ENCODE data around the gene RXFP4. TPM values are rescaled to one million over a fixed set of nuclear protein-coding genes. Genes with fewer than 3 reads are reported as not detected.

The RXFP4 gene
- total RNA-seq, 1 experiment from 2014 or later = not detected

GRCh38 chr1:155950829-155951228 is 9.4 kb downstream of the RXFP4 start:
- Histone ChIP-seq H4K20me1 (ENCODE audit: insufficient read depth) (peaks cover 48% of the 10 kb centered on the region), H3K4me2 (no peak overlapping the region), H3F3A (ENCODE audit: insufficient read depth, low read depth) (peaks cover 84% of the 10 kb centered on the region), H3K4me3 (no peak overlapping the region), H3K4me1 (replicated peaks; ENCODE audit: insufficient read depth) (0 out of 2 replicates have a peak, but pooled peaks cover 4% of the 10 kb centered on the region), H3K27me3 (ENCODE audit: insufficient read depth, low read depth) (no peaks in the 10 kb centered on the region), H3K9me2 (ENCODE audit: insufficient read depth) (no peaks in the 10 kb centered on the region), H3K9me3 (ENCODE audit: insufficient read depth, low read depth) (no peaks in the 10 kb centered on the region), H3K79me2 (ENCODE audit: low read depth) (0 out of 2 replicates have a peak, but pooled peaks cover 5% of the 10 kb centered on the region), H3K36me3 (ENCODE audit: low read depth) (peaks cover 62% of the 10 kb centered on the region), H2AFZ (no peak overlapping the region), H3K27ac (no peak overlapping the region)
- TF ChIP-seq EZH2 (IDR thresholded peaks at IDR 0.05; ENCODE audit: low read depth) (no peak), CTCF (conservative IDR thresholded peaks at IDR 0.05) (no peak)
- POLR2A ChIA-PET (ENCODE audit: unreplicated experiment) = no interaction called here
- no peak for DNase-seq
- intact Hi-C loops (cut with micrococcal nuclease; ENCODE audit: unreplicated experiment) = no loop called here
- no TSS peak for BruUV-seq (replicated peaks)
- CTCF ChIA-PET = no interaction called here

DNA sequence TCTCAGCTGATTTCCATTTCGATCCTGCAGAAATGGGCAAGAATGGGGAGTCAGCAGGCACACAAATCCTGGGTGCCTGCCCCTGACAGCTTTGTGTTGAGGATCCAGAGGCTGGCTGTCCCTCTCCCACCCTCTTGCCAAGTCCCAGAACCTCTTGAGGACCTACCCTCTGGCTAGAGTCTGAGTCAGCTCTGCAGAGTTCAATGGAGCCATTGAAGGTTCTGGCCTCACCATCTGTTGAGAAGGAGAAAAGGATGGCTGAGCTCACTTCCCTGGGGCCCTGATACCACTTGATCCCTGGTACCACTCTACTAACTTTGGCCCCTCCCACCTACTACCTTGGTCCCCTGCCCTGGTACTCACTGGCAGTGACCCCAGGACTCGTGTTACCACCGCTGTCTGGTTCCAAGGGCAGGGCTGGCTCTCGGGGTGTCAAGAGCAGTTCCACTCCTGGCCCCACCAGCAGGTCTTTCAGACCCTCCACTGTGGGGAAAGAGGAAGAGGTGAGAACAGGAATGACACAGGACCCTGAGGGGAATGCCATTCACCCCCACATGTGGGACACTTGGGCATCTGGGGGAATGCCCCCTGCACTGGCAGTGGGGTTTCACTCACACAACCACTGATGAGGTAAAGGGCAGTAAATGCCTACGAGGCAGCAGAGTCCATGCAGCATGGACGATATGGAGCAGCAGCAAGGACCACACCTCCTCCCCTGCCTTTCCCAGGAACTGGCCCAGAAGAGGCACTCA is 10.5 kb downstream of the RXFP4 start:
- TF ChIP-seq CTCF (conservative IDR thresholded peaks at IDR 0.05) = no peak
- no peak for TF ChIP-seq EZH2 (IDR thresholded peaks at IDR 0.05; ENCODE audit: low read depth)
- Histone ChIP-seq H2AFZ (no peak overlapping the region), H3K27ac (no peak overlapping the region), H3K79me2 (ENCODE audit: low read depth) (0 out of 2 replicates have a peak, but pooled peaks cover 5% of the 10 kb centered on the region), H3K4me1 (replicated peaks; ENCODE audit: insufficient read depth) (no peaks in the 10 kb centered on the region), H3F3A (ENCODE audit: insufficient read depth, low read depth) (peaks cover 84% of the 10 kb centered on the region), H3K4me3 (no peak overlapping the region), H4K20me1 (ENCODE audit: insufficient read depth) (peaks cover 46% of the 10 kb centered on the region), H3K27me3 (ENCODE audit: insufficient read depth, low read depth) (no peaks in the 10 kb centered on the region), H3K9me3 (ENCODE audit: insufficient read depth, low read depth) (no peaks in the 10 kb centered on the region), H3K4me2 (no peak overlapping the region), H3K9me2 (ENCODE audit: insufficient read depth) (no peaks in the 10 kb centered on the region), H3K36me3 (ENCODE audit: low read depth) (peaks cover 64% of the 10 kb centered on the region)
- intact Hi-C loops (cut with micrococcal nuclease; ENCODE audit: unreplicated experiment) = no loop called here
- no TSS peak for BruUV-seq (replicated peaks)
- POLR2A ChIA-PET (ENCODE audit: unreplicated experiment) = no interaction called here
- DNase-seq = no peak
- CTCF ChIA-PET = no interaction called here

DNA sequence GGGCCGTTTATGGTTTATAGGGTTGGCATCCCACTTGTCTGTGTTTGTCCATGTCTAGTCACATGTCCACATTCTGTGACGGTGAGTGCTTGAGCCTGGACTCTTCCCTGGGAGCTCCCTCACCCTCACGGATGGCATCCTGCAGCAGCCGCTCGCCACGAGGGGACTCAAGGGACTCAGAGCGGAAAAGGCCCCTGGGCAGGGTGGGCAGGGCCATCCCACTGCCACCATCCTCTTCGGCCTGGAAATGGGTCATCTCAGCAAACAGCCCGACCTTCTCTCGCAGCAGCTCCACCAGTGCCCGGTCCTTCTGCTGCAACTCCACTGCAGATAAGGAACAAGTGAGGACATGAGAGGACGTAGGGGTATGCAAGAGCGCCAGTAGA is 11.1 kb downstream of the RXFP4 start:
- Histone ChIP-seq H3K9me2 (ENCODE audit: insufficient read depth) (no peaks in the 10 kb centered on the region), H4K20me1 (ENCODE audit: insufficient read depth) (peaks cover 42% of the 10 kb centered on the region), H3K4me3 (no peak overlapping the region), H2AFZ (no peak overlapping the region), H3K4me1 (replicated peaks; ENCODE audit: insufficient read depth) (no peaks in the 10 kb centered on the region), H3K27me3 (ENCODE audit: insufficient read depth, low read depth) (no peaks in the 10 kb centered on the region), H3K79me2 (ENCODE audit: low read depth) (peaks cover 9% of the 10 kb centered on the region; the same call in 1 of the 2 replicates), H3K36me3 (ENCODE audit: low read depth) (peaks cover 65% of the 10 kb centered on the region), H3K9me3 (ENCODE audit: insufficient read depth, low read depth) (no peaks in the 10 kb centered on the region), H3K4me2 (no peak overlapping the region), H3F3A (ENCODE audit: insufficient read depth, low read depth) (peaks cover 83% of the 10 kb centered on the region), H3K27ac (no peak overlapping the region)
- no TSS peak for BruUV-seq (replicated peaks)
- CTCF ChIA-PET = no interaction called here
- intact Hi-C loops (cut with micrococcal nuclease; ENCODE audit: unreplicated experiment) = no loop called here
- no peak for TF ChIP-seq CTCF (conservative IDR thresholded peaks at IDR 0.05)
- TF ChIP-seq EZH2 (IDR thresholded peaks at IDR 0.05; ENCODE audit: low read depth) = no peak
- POLR2A ChIA-PET (ENCODE audit: unreplicated experiment) = no interaction called here
- no peak for DNase-seq
